K562 (cell line): ENCODE data around the gene SLIT1. TPM values are rescaled to one million over a fixed set of nuclear protein-coding genes. Genes with fewer than 3 reads are reported as not detected.

Experiments
- ATAC-seq: fragments of 200-7000 bp; cut with Tn5 transposase; 3 replicates; pipeline ENCODE4 v1.9.1; 2020; ENCODE audit warnings: moderate library complexity
- BruUV-seq: library from RNA; stranded (reverse); fragments of 400-500 nt; replicated peaks from 2 replicates; lab custom pipeline; 2021; lab: Mats Ljungman, UMichigan
- CTCF ChIA-PET: fragments of 300-600 bp; formaldehyde crosslinking; extraction: SDS; loops from one replicate; lab custom pipeline; 2021; ENCODE audit warnings: low intra/inter-chr PET ratio; lab: Yijun Ruan, JAX
- POLR2A ChIA-PET: fragments of 300-600, 350-650 bp; sonication (Branson Sonifier 250); formaldehyde crosslinking; extraction: SDS; loops from one replicate; lab custom pipeline; 2021; ENCODE audit warnings: antibody characterized with exemption, inconsistent platforms; lab: Yijun Ruan, JAX
- DNase-seq, 4 experiments: peaks; one replicate each; pipeline versions ENCODE4 v3.0.0 to v3.0.0-alpha.2; 2011 to 2018; ENCODE audit warnings: low spot score in 3 of 4, mixed read lengths in 3 of 4; ENCODE audit errors: extremely low read depth in 1 of 4
- FAIRE-seq: peaks from 2 replicates; lab custom pipeline; 2011; peaks lifted over from hg19 to GRCh38; lab: Jason Lieb, UNC
- H2AFZ ChIP-seq: 2 replicates; pipeline ENCODE4 v1.6.0; 2011; ENCODE audit warnings: low read depth, low read length, control low read depth, inconsistent platforms
- H3K27ac ChIP-seq: fragments of 200-600 bp; 3 replicates; pipeline ENCODE4 v1.8.0; 2011; ENCODE audit warnings: low read depth, mild to moderate bottlenecking, control low read depth, inconsistent platforms, low read length, moderate library complexity, mixed read lengths; ENCODE audit errors: extremely low read depth
- H3K27me3 ChIP-seq, 2 experiments: fragments of 300-600 bp in 1 of 2; 2 replicates in 1 of 2; 3 replicates in 1 of 2; pipeline versions ENCODE4 v1.6.0 to v1.8.0; 2011; ENCODE audit warnings: inconsistent platforms in 2 of 2, low read length in 2 of 2, mild to moderate bottlenecking in 1 of 2, mixed read lengths in 1 of 2, moderate library complexity in 1 of 2; ENCODE audit not compliant: control insufficient read depth in 2 of 2, insufficient read depth in 2 of 2
- H3K36me3 ChIP-seq: fragments of 300-600 bp; 3 replicates; pipeline ENCODE4 v1.8.0; 2011; ENCODE audit warnings: mild to moderate bottlenecking, low read length, inconsistent platforms; ENCODE audit not compliant: control insufficient read depth, insufficient read depth
- H3K4me1 ChIP-seq, 2 experiments: fragments of 200-600 bp in 1 of 2; replicated peaks in 1 of 2; 2 replicates in 1 of 2; 3 replicates in 1 of 2; pipeline versions ENCODE4 v1.5.1 to v1.8.0; 2011; ENCODE audit warnings: inconsistent platforms in 2 of 2, low read length in 2 of 2, mild to moderate bottlenecking in 1 of 2, mixed read lengths in 1 of 2, moderate library complexity in 1 of 2; ENCODE audit not compliant: control insufficient read depth in 2 of 2, insufficient read depth in 2 of 2
- H3K4me2 ChIP-seq: 2 replicates; pipeline ENCODE4 v1.6.1; 2011; ENCODE audit warnings: low read length, control low read depth, inconsistent platforms, mixed read lengths; ENCODE audit not compliant: insufficient read depth
- H3K4me3 ChIP-seq: fragments of 200-600 bp; sonication (generic), shearing (Covaris generic); 2 replicates; pipeline ENCODE4 v1.5.1; 2016; ENCODE audit warnings: control low read depth, inconsistent platforms
- H3K79me2 ChIP-seq: fragments of 200-600 bp; 3 replicates; pipeline ENCODE4 v1.8.0; 2011; ENCODE audit warnings: low read length, inconsistent platforms; ENCODE audit not compliant: control insufficient read depth, insufficient read depth
- H3K9ac ChIP-seq, 2 experiments: 2 replicates each; pipeline versions ENCODE4 v1.6.0 to v1.6.1; 2011; ENCODE audit warnings: low read depth in 2 of 2, low read length in 2 of 2, control low read depth in 1 of 2, inconsistent platforms in 1 of 2, mild to moderate bottlenecking in 1 of 2, mixed read lengths in 1 of 2; ENCODE audit not compliant: insufficient read depth in 1 of 2
- H3K9me1 ChIP-seq: one replicate; pipeline ENCODE4 v1.6.0; 2011; ENCODE audit warnings: inconsistent platforms, mild to moderate bottlenecking, low read length, moderate library complexity; ENCODE audit not compliant: control insufficient read depth, insufficient read depth
- H3K9me3 ChIP-seq: replicated peaks from 2 replicates; pipeline ENCODE4 v1.5.1; 2011; ENCODE audit warnings: low read depth, low read length, inconsistent platforms; ENCODE audit not compliant: control insufficient read depth, insufficient read depth
- H4K20me1 ChIP-seq: replicated peaks from 2 replicates; pipeline ENCODE4 v1.6.1; 2011; ENCODE audit warnings: low read length, inconsistent platforms, mixed read lengths; ENCODE audit not compliant: control insufficient read depth, insufficient read depth
- CBFA2T3 ChIP-seq: fragments of 450-650 bp; IDR thresholded peaks from 2 replicates; pipeline ENCODE4 v1.6.1; 2017
- CHD1 ChIP-seq: fragments of 200-600 bp; sonication (generic); IDR thresholded peaks from one replicate; pipeline ENCODE4 v1.6.1; 2012; ENCODE audit warnings: mild to moderate bottlenecking, moderate library complexity, low read length, inconsistent platforms
- CHD4 ChIP-seq: fragments of 200-600 bp; sonication (generic); IDR thresholded peaks from 3 replicates; pipeline ENCODE4 v1.6.1; 2012; ENCODE audit warnings: low read depth, mild to moderate bottlenecking, mixed read lengths, low read length, inconsistent platforms; ENCODE audit not compliant: insufficient read depth, insufficient replicate concordance, poor library complexity, severe bottlenecking
- ELF4 ChIP-seq: fragments of 450-650 bp; formaldehyde crosslinking; IDR thresholded peaks from 2 replicates; pipeline ENCODE4 v1.4.0; 2022; ENCODE audit warnings: missing genetic modification characterization
- HDAC6 ChIP-seq: IDR thresholded peaks from 2 replicates; pipeline ENCODE4 v1.6.1; 2012; ENCODE audit warnings: low read depth, mild to moderate bottlenecking, control low read depth, inconsistent platforms, low read length, moderate library complexity
- JUNB ChIP-seq: fragments of 450-650 bp; formaldehyde crosslinking; conservative IDR thresholded peaks from 2 replicates; pipeline ENCODE4 v1.4.0; 2020; ENCODE audit warnings: mild to moderate bottlenecking
- MBD1 ChIP-seq: fragments of 250-450 bp; sonication (Bioruptor Pico); IDR thresholded peaks from 2 replicates; pipeline ENCODE4 v1.8.0; 2022; ENCODE audit warnings: inconsistent platforms
- MXI1 ChIP-seq: IDR thresholded peaks from 2 replicates; pipeline ENCODE4 v1.6.1; 2011; ENCODE audit warnings: low read depth, mild to moderate bottlenecking, improper control_type of control experiment, low read length
- POLR2AphosphoS5 ChIP-seq: IDR thresholded peaks from 2 replicates; pipeline ENCODE4 v1.6.1; 2011; ENCODE audit warnings: mild to moderate bottlenecking, low read depth, low read length, moderate library complexity; ENCODE audit not compliant: control insufficient read depth, insufficient read depth
- PRPF4 ChIP-seq: fragments of 200-400 bp; formaldehyde crosslinking; IDR thresholded peaks from one replicate; pipeline ENCODE4 v1.6.1; 2017; ENCODE audit warnings: low read length, low read depth, mild to moderate bottlenecking; ENCODE audit not compliant: insufficient read depth, poor library complexity, severe bottlenecking
- PTBP1 ChIP-seq: fragments of 200-400 bp; formaldehyde crosslinking; IDR thresholded peaks from 2 replicates; pipeline ENCODE4 v1.6.1; 2017; ENCODE audit warnings: low read depth, low read length
- TBL1XR1 ChIP-seq, 2 experiments: IDR thresholded peaks; 2 replicates each; pipeline ENCODE4 v1.6.1; 2012; ENCODE audit warnings: improper control_type of control experiment in 2 of 2, low read length in 2 of 2, mild to moderate bottlenecking in 1 of 2
- TGIF2 ChIP-seq: sonication (generic); formaldehyde crosslinking; IDR thresholded peaks from 2 replicates; pipeline ENCODE4 v1.8.1; 2022; ENCODE audit warnings: mild to moderate bottlenecking, missing genetic modification reagents, moderate library complexity
- XRCC5 ChIP-seq: fragments of 200-400 bp; formaldehyde crosslinking; IDR thresholded peaks from 2 replicates; pipeline ENCODE4 v1.6.1; 2017; ENCODE audit warnings: low read depth, mild to moderate bottlenecking, low read length
- ZNF12 ChIP-seq: sonication (generic); formaldehyde crosslinking; IDR thresholded peaks from 2 replicates; pipeline ENCODE4 v1.4.0; 2020; ENCODE audit warnings: mild to moderate bottlenecking, missing genetic modification reagents
- ZNF197 ChIP-seq: fragments of 200-800 bp; sonication (Bioruptor generic); IDR thresholded peaks from 2 replicates; pipeline ENCODE4 v1.6.1; 2016; ENCODE audit warnings: low read depth, missing genetic modification characterization, missing compliant biosample characterization
- ZNF431 ChIP-seq: sonication (generic); formaldehyde crosslinking; IDR thresholded peaks from 2 replicates; pipeline ENCODE4 v1.8.0; 2022; ENCODE audit warnings: mild to moderate bottlenecking, missing genetic modification reagents
- WGBS: fragments of 100-300 bp; shearing (Covaris generic); methylation state at CpG from one replicate; pipeline ENCODE4 v1.1.6; 2016; ENCODE audit warnings: low coverage, mixed read lengths; ENCODE audit not compliant: insufficient coverage; ENCODE audit errors: missing lambda C conversion rate; 5-methylcytosine and 5-hydroxymethylcytosine counted together
- in situ Hi-C: fragments of 300-500 bp; cut with MboI; formaldehyde crosslinking; loops from 4 replicates; pipeline ENCODE4 v1.15.0; 2018; ENCODE audit warnings: inconsistent platforms, mixed read lengths
- intact Hi-C: fragments of 100-400 bp; cut with micrococcal nuclease; formaldehyde crosslinking; loops from 2 replicates; pipeline ENCODE4 v1.14.2; 2022
- polyA plus RNA-seq, 8 experiments: library from polyadenylated mRNA; depleted of rRNA in 4 of 8; stranded (reverse) in 5 of 8; unstranded in 3 of 8; fragments of >200 nt; fragmentation: Nextera tagmentation in 2 of 8; fragmentation: Illumina TruSeq in 1 of 8; extraction: Ambion mirVana in 2 of 8; extraction: Trizol in 1 of 8; gene quantifications; 2 replicates each; pipeline versions ENCODE4 v1.2.1 to v1.2.3, GENCODE V29; 2011 to 2014; ENCODE audit warnings: inconsistent platforms in 1 of 8, missing spikeins in 1 of 8
- total RNA-seq, 7 experiments: library from RNA; depleted of rRNA in 6 of 7; stranded (reverse); fragments of >200 nt in 6 of 7; fragmentation: Illumina TruSeq in 2 of 7; extraction: Trizol in 2 of 7; gene quantifications; 2 replicates each; pipeline versions ENCODE4 v1.2.1 to v1.2.3, GENCODE V29; 2011 to 2021; ENCODE audit warnings: low replicate concordance in 1 of 7
- TF ChIP-seq, protein P1 (sequence below), 2 experiments: fragments of 450-650 bp in 1 of 2; sonication (generic) in 1 of 2; formaldehyde crosslinking; conservative IDR thresholded peaks; 2 replicates each; pipeline versions ENCODE4 v1.4.0 to v1.8.1; 2020 to 2022; ENCODE audit warnings: mild to moderate bottlenecking in 1 of 2, missing genetic modification reagents in 1 of 2
- TF ChIP-seq, protein P2 (sequence below): fragments of 200-800 bp; sonication (Bioruptor generic); IDR thresholded peaks from 2 replicates; pipeline ENCODE4 v1.6.1; 2017; ENCODE audit warnings: missing genetic modification characterization, missing compliant biosample characterization

SLIT1 gene
- total and polyA plus RNA-seq, 9 of the 15 experiments (the other 6 are each of a cell fraction or from before 2014, with no cell fraction given): 0.01 to 0.11 (median 0.04) TPM; not detected in 3

- no peak for TF ChIP-seq ELF4 (CRISPR knock-in tag)
- no peak for TF ChIP-seq PRPF4
- TF ChIP-seq, protein P1, sequence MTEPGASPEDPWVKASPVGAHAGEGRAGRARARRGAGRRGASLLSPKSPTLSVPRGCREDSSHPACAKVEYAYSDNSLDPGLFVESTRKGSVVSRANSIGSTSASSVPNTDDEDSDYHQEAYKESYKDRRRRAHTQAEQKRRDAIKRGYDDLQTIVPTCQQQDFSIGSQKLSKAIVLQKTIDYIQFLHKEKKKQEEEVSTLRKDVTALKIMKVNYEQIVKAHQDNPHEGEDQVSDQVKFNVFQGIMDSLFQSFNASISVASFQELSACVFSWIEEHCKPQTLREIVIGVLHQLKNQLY (CRISPR knock-in tag; conservative IDR thresholded peaks at IDR 0.05): no peak
- TF ChIP-seq MXI1: no peak
- no peak for TF ChIP-seq PTBP1
These were observed 145.1 kb downstream of the SLIT1 start (continued) for GRCh38 chr10:97040706-97041105.

- CTCF ChIA-PET: no interaction called here
- in situ Hi-C loops (no loop called here), intact Hi-C loops (no loop called here)
- no TSS peak for BruUV-seq
- TF ChIP-seq POLR2AphosphoS5: no peak
- no peak for TF ChIP-seq CBFA2T3
- no peak for TF ChIP-seq ZNF12
- no peak for TF ChIP-seq ZNF431 (CRISPR knock-in tag)
- TF ChIP-seq CHD4: no peak
- TF ChIP-seq TBL1XR1 (IDR thresholded peaks at IDR 0.05; ENCODE audit: low read length in 2 of 2): no peak
- TF ChIP-seq TGIF2 (CRISPR knock-in tag): no peak
- no peak for TF ChIP-seq HDAC6
- no peak for TF ChIP-seq MBD1 (CRISPR knock-in tag)
- no peak for TF ChIP-seq JUNB (CRISPR knock-in tag)
- TF ChIP-seq, protein P2, sequence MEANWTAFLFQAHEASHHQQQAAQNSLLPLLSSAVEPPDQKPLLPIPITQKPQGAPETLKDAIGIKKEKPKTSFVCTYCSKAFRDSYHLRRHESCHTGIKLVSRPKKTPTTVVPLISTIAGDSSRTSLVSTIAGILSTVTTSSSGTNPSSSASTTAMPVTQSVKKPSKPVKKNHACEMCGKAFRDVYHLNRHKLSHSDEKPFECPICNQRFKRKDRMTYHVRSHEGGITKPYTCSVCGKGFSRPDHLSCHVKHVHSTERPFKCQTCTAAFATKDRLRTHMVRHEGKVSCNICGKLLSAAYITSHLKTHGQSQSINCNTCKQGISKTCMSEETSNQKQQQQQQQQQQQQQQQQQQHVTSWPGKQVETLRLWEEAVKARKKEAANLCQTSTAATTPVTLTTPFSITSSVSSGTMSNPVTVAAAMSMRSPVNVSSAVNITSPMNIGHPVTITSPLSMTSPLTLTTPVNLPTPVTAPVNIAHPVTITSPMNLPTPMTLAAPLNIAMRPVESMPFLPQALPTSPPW (CRISPR knock-in tag): no peak
- TF ChIP-seq XRCC5: no peak
- no peak for TF ChIP-seq CHD1
- TF ChIP-seq ZNF197: no peak
- Histone ChIP-seq H3K9me3 (no peaks in the 10 kb centered on the region), H3K4me1 (peaks cover 0 to 17% of the 10 kb centered on the region in 2 experiments; a peak in 3 of 5 replicates), H3K27me3 (peaks cover 5 to 30% of the 10 kb centered on the region in 2 experiments; a peak in 3 of 5 replicates), H4K20me1 (no peaks in the 10 kb centered on the region), H3K79me2 (no peaks in the 10 kb centered on the region), H3K36me3 (no peaks in the 10 kb centered on the region), H3K9me1 (no peaks in the 10 kb centered on the region), H3K9ac (no peak overlapping the region), H3K27ac (no peak overlapping the region), H2AFZ (no peak overlapping the region), H3K4me3 (no peak overlapping the region), H3K4me2 (no peak overlapping the region)
- FAIRE-seq: no peak
- 66% methylated on average over 8 of the region's 9 CpGs for WGBS
- no peak for DNase-seq
- POLR2A ChIA-PET: no interaction called here
- no peak for ATAC-seq
These were observed 145.5 kb downstream of the SLIT1 start for GRCh38 chr10:97040248-97040584.
